ENCODE measurements around the gene PDHX. TPM values are rescaled to one million over a fixed set of nuclear protein-coding genes. Genes with fewer than 3 reads are reported as not detected.

PDHX gene
- total RNA-seq, 1 donor from 2014 or later, result 31.8 TPM

DNA sequence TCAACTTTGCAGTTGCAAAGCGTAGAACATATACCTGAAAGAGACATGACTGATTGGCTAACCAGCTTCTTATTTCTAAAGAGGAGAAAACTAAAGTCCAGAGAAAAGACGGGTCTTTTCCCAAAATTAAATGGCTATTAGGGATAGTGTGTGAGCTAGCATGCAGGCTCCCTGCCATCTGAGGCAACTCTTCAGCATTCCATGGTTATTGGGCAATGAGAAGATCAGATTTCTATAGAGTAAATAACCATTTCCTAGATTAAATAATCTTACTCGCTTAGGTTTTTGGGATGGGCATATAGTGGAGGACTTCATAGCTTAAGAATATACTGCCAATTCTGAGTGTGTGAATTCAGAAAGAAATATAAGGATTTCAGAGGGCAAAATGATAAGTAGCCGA, 95.0 kb downstream of the PDHX start:
- Mint-ChIP-seq H3K36me3 (ENCODE audit: low read depth, unreplicated experiment) (no peaks in the 10 kb centered on the region), H3K27ac (ENCODE audit: unreplicated experiment) (no peak overlapping the region), H3K27me3 (ENCODE audit: unreplicated experiment) (peaks cover 1% of the 10 kb centered on the region), H3K9me3 (ENCODE audit: unreplicated experiment) (no peaks in the 10 kb centered on the region), H3K4me3 (ENCODE audit: unreplicated experiment) (no peak overlapping the region), H3K4me1 (ENCODE audit: unreplicated experiment) (no peaks in the 10 kb centered on the region)
- TF ChIP-seq, protein P1, sequence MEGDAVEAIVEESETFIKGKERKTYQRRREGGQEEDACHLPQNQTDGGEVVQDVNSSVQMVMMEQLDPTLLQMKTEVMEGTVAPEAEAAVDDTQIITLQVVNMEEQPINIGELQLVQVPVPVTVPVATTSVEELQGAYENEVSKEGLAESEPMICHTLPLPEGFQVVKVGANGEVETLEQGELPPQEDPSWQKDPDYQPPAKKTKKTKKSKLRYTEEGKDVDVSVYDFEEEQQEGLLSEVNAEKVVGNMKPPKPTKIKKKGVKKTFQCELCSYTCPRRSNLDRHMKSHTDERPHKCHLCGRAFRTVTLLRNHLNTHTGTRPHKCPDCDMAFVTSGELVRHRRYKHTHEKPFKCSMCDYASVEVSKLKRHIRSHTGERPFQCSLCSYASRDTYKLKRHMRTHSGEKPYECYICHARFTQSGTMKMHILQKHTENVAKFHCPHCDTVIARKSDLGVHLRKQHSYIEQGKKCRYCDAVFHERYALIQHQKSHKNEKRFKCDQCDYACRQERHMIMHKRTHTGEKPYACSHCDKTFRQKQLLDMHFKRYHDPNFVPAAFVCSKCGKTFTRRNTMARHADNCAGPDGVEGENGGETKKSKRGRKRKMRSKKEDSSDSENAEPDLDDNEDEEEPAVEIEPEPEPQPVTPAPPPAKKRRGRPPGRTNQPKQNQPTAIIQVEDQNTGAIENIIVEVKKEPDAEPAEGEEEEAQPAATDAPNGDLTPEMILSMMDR (IDR thresholded peaks at IDR 0.05; ENCODE audit: unreplicated experiment), result no peak
- no peak for DNase-seq (ENCODE audit: low spot score)

DNA sequence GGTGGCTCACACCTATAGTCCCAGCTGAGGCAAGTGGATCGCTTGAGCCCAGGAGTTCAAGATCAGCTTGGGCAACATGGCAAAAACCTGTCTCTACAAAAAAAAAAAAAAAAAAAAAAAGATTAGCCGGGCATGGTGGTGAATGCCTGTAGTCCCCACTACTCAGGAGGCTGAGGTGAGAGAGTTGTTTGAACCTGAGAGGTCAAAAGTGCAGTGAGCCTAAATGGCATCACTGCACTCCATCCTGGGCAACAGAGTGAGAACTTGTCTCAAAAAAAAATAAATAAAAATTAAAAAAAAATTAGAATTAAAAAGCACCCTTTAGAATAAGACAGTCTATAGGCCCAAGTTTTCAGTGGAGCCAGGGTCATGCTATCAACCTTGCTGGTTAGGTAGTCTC, 95.5 kb downstream of the PDHX start:
- Mint-ChIP-seq H3K4me1 (ENCODE audit: unreplicated experiment) (no peaks in the 10 kb centered on the region), H3K4me3 (ENCODE audit: unreplicated experiment) (no peak overlapping the region), H3K36me3 (ENCODE audit: low read depth, unreplicated experiment) (no peaks in the 10 kb centered on the region), H3K27ac (ENCODE audit: unreplicated experiment) (no peak overlapping the region), H3K27me3 (ENCODE audit: unreplicated experiment) (peaks cover 1% of the 10 kb centered on the region), H3K9me3 (ENCODE audit: unreplicated experiment) (no peaks in the 10 kb centered on the region)
- TF ChIP-seq, protein P1 (IDR thresholded peaks at IDR 0.05; ENCODE audit: unreplicated experiment), result no peak
- no peak for DNase-seq (ENCODE audit: low spot score)

DNA sequence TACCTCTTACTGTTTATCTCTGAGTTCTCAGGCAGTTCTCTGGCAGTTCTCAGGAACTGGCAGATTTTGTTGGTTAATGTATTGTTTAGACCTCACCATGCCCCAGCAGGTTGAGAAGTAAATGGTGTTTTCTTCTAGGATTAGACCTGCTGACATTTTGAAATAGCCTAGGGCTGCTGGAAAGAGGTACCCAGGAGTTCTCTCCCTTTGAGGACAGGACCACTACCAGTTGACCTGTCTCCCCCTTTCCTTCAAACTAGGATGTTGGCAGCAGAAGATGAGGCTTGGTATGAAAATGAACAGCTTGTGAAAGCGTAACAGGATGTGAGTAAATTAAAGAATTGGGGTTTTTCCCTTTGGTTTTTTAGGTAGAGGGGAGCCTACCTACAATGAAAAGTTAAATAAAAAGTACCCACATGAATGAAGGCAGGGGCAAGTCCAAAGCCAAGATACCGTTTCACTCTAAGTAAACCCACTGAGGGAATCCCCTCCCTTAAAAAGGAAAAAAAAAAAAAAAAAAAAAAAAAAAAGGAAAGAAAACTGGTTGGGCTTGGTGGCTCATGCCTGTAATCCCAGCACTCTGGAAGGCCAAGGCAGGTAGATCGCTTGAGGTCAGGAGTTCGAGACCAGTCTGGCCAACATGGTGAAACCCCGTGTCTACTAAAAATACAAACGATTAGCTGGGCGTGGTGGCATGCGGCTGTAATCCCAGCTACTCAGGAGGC, 96.2 kb downstream of the PDHX start:
- no peak for DNase-seq (ENCODE audit: low spot score)
- TF ChIP-seq, protein P1 (IDR thresholded peaks at IDR 0.05; ENCODE audit: unreplicated experiment), result no peak
- H3K4me1 Mint-ChIP-seq (ENCODE audit: unreplicated experiment), result no peaks in the 10 kb centered on the region
- H3K4me3 Mint-ChIP-seq (ENCODE audit: unreplicated experiment), result no peak overlapping the region
- peaks cover 1% of the 10 kb centered on the region for H3K27me3 Mint-ChIP-seq (ENCODE audit: unreplicated experiment)
- no peaks in the 10 kb centered on the region for H3K9me3 Mint-ChIP-seq (ENCODE audit: unreplicated experiment)
- no peak overlapping the region for H3K27ac Mint-ChIP-seq (ENCODE audit: unreplicated experiment)
- H3K36me3 Mint-ChIP-seq (ENCODE audit: low read depth, unreplicated experiment), result no peaks in the 10 kb centered on the region

DNA sequence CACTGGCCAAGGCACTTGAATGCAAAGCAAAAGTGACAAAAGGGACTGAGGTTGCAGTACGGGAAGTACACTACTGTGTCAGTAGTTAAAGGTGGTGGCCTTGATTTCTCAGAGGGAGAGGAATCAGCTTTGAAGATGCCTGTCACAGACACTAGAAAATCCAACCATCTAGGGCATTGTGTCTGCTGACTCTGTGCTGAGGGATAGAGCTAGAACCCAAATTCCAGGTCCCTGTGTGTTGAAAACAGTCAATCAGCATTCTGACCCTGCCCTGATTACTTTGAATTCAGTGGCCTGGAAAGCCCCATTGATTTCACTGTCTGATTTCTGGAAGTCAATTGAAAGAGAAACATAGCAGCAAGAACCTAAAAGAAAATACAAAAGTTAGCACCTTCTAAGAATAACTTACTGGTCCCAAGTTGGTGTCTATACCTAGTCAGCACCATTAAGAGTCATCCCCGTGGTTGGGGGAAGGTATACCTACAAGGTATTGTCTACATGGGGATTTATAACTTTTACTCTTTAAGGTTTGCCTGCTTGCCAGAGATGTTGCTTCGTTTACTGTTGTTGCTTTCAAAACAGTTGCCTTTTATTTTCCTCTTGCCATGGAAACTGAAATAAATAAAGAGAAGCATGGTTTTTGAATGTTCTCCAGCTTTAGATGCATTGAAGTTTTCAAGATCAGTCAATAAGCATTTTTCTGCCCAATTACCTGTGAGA, 97.3 kb downstream of the PDHX start:
- H3K27ac Mint-ChIP-seq (ENCODE audit: unreplicated experiment), result no peak overlapping the region
- TF ChIP-seq, protein P1 (IDR thresholded peaks at IDR 0.05; ENCODE audit: unreplicated experiment), result no peak
- no peaks in the 10 kb centered on the region for H3K4me1 Mint-ChIP-seq (ENCODE audit: unreplicated experiment)
- no peaks in the 10 kb centered on the region for H3K9me3 Mint-ChIP-seq (ENCODE audit: unreplicated experiment)
- H3K27me3 Mint-ChIP-seq (ENCODE audit: unreplicated experiment), result peaks cover 1% of the 10 kb centered on the region
- no peaks in the 10 kb centered on the region for H3K36me3 Mint-ChIP-seq (ENCODE audit: low read depth, unreplicated experiment)
- DNase-seq (ENCODE audit: low spot score), result no peak
- H3K4me3 Mint-ChIP-seq (ENCODE audit: unreplicated experiment), result no peak overlapping the region

DNA sequence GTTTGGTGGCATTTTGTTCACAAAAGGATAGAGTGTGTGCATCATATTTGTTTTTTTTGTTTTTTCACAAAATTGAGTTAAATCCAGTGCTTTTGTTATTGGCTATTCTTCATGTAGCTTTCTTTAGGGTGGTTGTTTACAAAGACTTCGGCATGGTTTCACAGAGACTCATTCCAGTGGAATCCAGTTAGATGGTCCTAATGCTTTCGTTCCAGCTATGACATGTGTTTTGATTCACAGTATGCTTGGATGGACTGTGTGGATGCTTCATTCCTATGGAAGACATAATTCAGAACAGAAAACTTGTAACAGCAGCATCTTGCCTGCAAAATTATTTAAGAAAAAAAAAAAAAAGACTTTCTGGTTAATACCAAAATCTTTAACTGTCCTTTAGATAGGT, 97.9 kb downstream of the PDHX start:
- no peak overlapping the region for H3K27ac Mint-ChIP-seq (ENCODE audit: unreplicated experiment)

More for the DNA sequence above, 97.9 kb downstream of the PDHX start:
- TF ChIP-seq, protein P1 (IDR thresholded peaks at IDR 0.05; ENCODE audit: unreplicated experiment), result no peak
- Mint-ChIP-seq H3K36me3 (ENCODE audit: low read depth, unreplicated experiment) (no peaks in the 10 kb centered on the region), H3K9me3 (ENCODE audit: unreplicated experiment) (no peaks in the 10 kb centered on the region), H3K4me3 (ENCODE audit: unreplicated experiment) (no peak overlapping the region), H3K27me3 (ENCODE audit: unreplicated experiment) (peaks cover 1% of the 10 kb centered on the region), H3K4me1 (ENCODE audit: unreplicated experiment) (no peaks in the 10 kb centered on the region)
- DNase-seq (ENCODE audit: low spot score), result no peak
